Measurements from ENCODE around the gene WDR31. TPM values are rescaled to one million over a fixed set of nuclear protein-coding genes. Genes with fewer than 3 reads are reported as not detected.

WDR31 gene
- 1 to 10 TPM; 4.5 to 8.4 TPM for total RNA-seq
- 2.8 TPM for polyA plus RNA-seq (2013, experiment 1 of 2)
- polyA plus RNA-seq (2013, experiment 2 of 2): 2.5 TPM
- long read RNA-seq, experiment 1: 0 reads
- long read RNA-seq, experiment 2, partial matches to known transcripts: 2 of 8 reads
- long read RNA-seq, experiment 2, other reads (novel, unspliced or antisense): 6 of 8 reads
- long read RNA-seq, experiment 3, full-length matches to known transcripts: 9 of 16 reads
- long read RNA-seq, experiment 3, partial matches to known transcripts: 2 of 16 reads
- long read RNA-seq, experiment 3, other reads (novel, unspliced or antisense): 5 of 16 reads
- long read RNA-seq, experiment 4, full-length matches to known transcripts: 1 of 3 reads
- long read RNA-seq, experiment 4, partial matches to known transcripts: 2 of 3 reads
- long read RNA-seq, experiment 4, other reads (novel, unspliced or antisense): 0 of 3 reads

GRCh38 chr9:113340011-113340699 lies at the start of gene WDR31:
TSS of gene WDR31 (minus strand) at chr9:113340275. CDS start at chr9:113332022, 8,253 bp downstream.
- Histone ChIP-seq H3K36me3 (ENCODE audit: control insufficient read depth, insufficient read depth, low read length) (no peaks in the 10 kb centered on the region), H3K27ac (ENCODE audit: low read depth, low read length) (peak within 1 kb of the TSS; percentile 48), H3K4me1 (ENCODE audit: control insufficient read depth, insufficient read depth, low read length) (peaks cover 17% of the 10 kb centered on the region), H3K27me3 (ENCODE audit: control insufficient read depth, insufficient read depth, low read length, poor library complexity, severe bottlenecking) (no peaks in the 10 kb centered on the region), H3K9me3 (ENCODE audit: control insufficient read depth, low read length) (no peaks in the 10 kb centered on the region), H3K9ac (ENCODE audit: extremely low read depth, low read length, poor library complexity, severe bottlenecking) (peak within 1 kb of the TSS; percentile 72), H3K4me3 (ENCODE audit: low read length) (peak within 1 kb of the TSS; percentile 86)
- WGBS, 2 experiments (ENCODE audit: insufficient coverage in 1 of 2, insufficient read length in 1 of 2): 1% methylated on average over 22 to 46 of the region's 46 CpGs
- Mint-ChIP-seq H3K4me3 (peak within 1 kb of the TSS; percentile 74), H3K9me3 (no peaks in the 10 kb centered on the region), H3K27ac (peak within 1 kb of the TSS; percentile 80), H3K36me3 (ENCODE audit: low read depth) (no peaks in the 10 kb centered on the region), H3K27me3 (ENCODE audit: insufficient read depth) (peaks cover 24% of the 10 kb centered on the region), H3K4me1 (peaks cover 37% of the 10 kb centered on the region)
- DNase-seq: peak; percentile 95
- TF ChIP-seq CTCF (conservative IDR thresholded peaks at IDR 0.05): no peak

GRCh38 chr9:113389451-113389850 lies 49.4 kb upstream of the WDR31 start:
- no peaks in the 10 kb centered on the region for H3K27me3 Mint-ChIP-seq (ENCODE audit: insufficient read depth)
- H3K27ac Mint-ChIP-seq: no peak overlapping the region
- no peak for TF ChIP-seq CTCF (conservative IDR thresholded peaks at IDR 0.05)
- 89 to 96% methylated on average over 7 to 11 of the region's 11 CpGs for WGBS, 2 experiments (ENCODE audit: insufficient coverage in 1 of 2, insufficient read length in 1 of 2)
- Histone ChIP-seq H3K36me3 (ENCODE audit: control insufficient read depth, insufficient read depth, low read length) (peaks cover 78% of the 10 kb centered on the region), H3K27ac (ENCODE audit: low read depth, low read length) (no peak overlapping the region), H3K9me3 (ENCODE audit: control insufficient read depth, low read length) (no peaks in the 10 kb centered on the region), H3K9ac (ENCODE audit: extremely low read depth, low read length, poor library complexity, severe bottlenecking) (no peak overlapping the region), H3K4me1 (ENCODE audit: control insufficient read depth, insufficient read depth, low read length) (no peaks in the 10 kb centered on the region), H3K27me3 (ENCODE audit: control insufficient read depth, insufficient read depth, low read length, poor library complexity, severe bottlenecking) (no peaks in the 10 kb centered on the region), H3K4me3 (ENCODE audit: low read length) (no peak overlapping the region)
- DNase-seq: no peak
- no peak overlapping the region for H3K4me3 Mint-ChIP-seq
- H3K4me1 Mint-ChIP-seq: no peaks in the 10 kb centered on the region
- no peaks in the 10 kb centered on the region for H3K9me3 Mint-ChIP-seq
- H3K36me3 Mint-ChIP-seq (ENCODE audit: low read depth): peaks cover 62% of the 10 kb centered on the region

- no peak overlapping the region for H3K4me3 Mint-ChIP-seq
- no peak overlapping the region for H3K9ac ChIP-seq (ENCODE audit: extremely low read depth, low read length, poor library complexity, severe bottlenecking)
- TF ChIP-seq CTCF (conservative IDR thresholded peaks at IDR 0.05): no peak
- WGBS, 2 experiments (ENCODE audit: insufficient coverage in 1 of 2, insufficient read length in 1 of 2): 92 to 100% methylated on average over 10 to 13 of the region's 13 CpGs
- no peak overlapping the region for H3K27ac ChIP-seq (ENCODE audit: low read depth, low read length)
- H3K4me1 ChIP-seq (ENCODE audit: control insufficient read depth, insufficient read depth, low read length): no peaks in the 10 kb centered on the region
- peaks cover 74% of the 10 kb centered on the region for H3K36me3 ChIP-seq (ENCODE audit: control insufficient read depth, insufficient read depth, low read length)
- H3K9me3 ChIP-seq (ENCODE audit: control insufficient read depth, low read length): no peaks in the 10 kb centered on the region
- no peaks in the 10 kb centered on the region for H3K27me3 Mint-ChIP-seq (ENCODE audit: insufficient read depth)
- H3K36me3 Mint-ChIP-seq (ENCODE audit: low read depth): peaks cover 60% of the 10 kb centered on the region
- no peak overlapping the region for H3K4me3 ChIP-seq (ENCODE audit: low read length)
- no peaks in the 10 kb centered on the region for H3K4me1 Mint-ChIP-seq
- no peaks in the 10 kb centered on the region for H3K9me3 Mint-ChIP-seq
- no peak for DNase-seq
- H3K27ac Mint-ChIP-seq: no peak overlapping the region
- no peaks in the 10 kb centered on the region for H3K27me3 ChIP-seq (ENCODE audit: control insufficient read depth, insufficient read depth, low read length, poor library complexity, severe bottlenecking)
Observed at GRCh38 chr9:113388833-113389232, 48.8 kb upstream of the WDR31 start.

All from endodermal cell (in vitro differentiated cells).